Left colon (tissue), 2 donors: ENCODE data around the gene DISP1. TPM values are rescaled to one million over a fixed set of nuclear protein-coding genes. Genes with fewer than 3 reads are reported as not detected.
A peak's percentile ranks its signal among the peaks of the same experiment; 100 is the strongest.

ENCODE experiments used
- ATAC-seq: fragments of 200-7000 bp; cut with Tn5 transposase; one replicate; pipeline ENCODE4 v1.9.1; 2020; ENCODE audit warnings: mild to moderate bottlenecking, moderate library complexity
- DNase-seq, 2 donors: peaks; one replicate each; pipeline ENCODE4 v3.0.0-alpha.2; 2020
- intact Hi-C, 2 donors: fragments of 100-400 bp; cut with DNase I in 1 of 2; cut with micrococcal nuclease in 1 of 2; formaldehyde crosslinking; loops; one replicate each; pipeline versions ENCODE4 v1.11.2 to v1.14.0; 2022; cut with DNase I, micrococcal nuclease
- total RNA-seq, 2 donors: library from RNA; stranded (reverse); fragmentation: NEBNext Ultra II Directional; extraction: Animal tissue kit (Norgen Biotek cat#: 25700); gene quantifications; one replicate each; pipeline ENCODE4 v1.2.1, GENCODE V29; 2021
- donor health status: DM: no; HTN: no; CAD: no.
- donor health status: DM: yes; HTN: yes; CAD: no.

DISP1 gene
- total RNA-seq, 2 donors from 2014 or later, result 1.6 to 4.2 TPM

GRCh38 chr1:222790520-222790919 lies 24.3 kb upstream of the DISP1 start:
- intact Hi-C loops, result loop anchor here in 1 of 2 donors (5.0 kb wide), 1 partner anchor 292 kb away; no protein-coding TSS in a partner anchor
- no peak for DNase-seq
- no peak for ATAC-seq

- DNase-seq, result no peak
- intact Hi-C loops, result loop anchor here in 1 of 2 donors (5.0 kb wide), 1 partner anchor 291 kb away; no protein-coding TSS in a partner anchor
- no peak for ATAC-seq
Measured at GRCh38 chr1:222791006-222791710, 23.7 kb upstream of the DISP1 start.

GRCh38 chr1:222792744-222793143 lies 22.1 kb upstream of the DISP1 start:
- DNase-seq, result no peak
- no peak for ATAC-seq
- intact Hi-C loops, result loop anchor here in 1 of 2 donors (5.0 kb wide), 1 partner anchor 290 kb away; no protein-coding TSS in a partner anchor

GRCh38 chr1:222794656-222795474 lies 20.0 kb upstream of the DISP1 start:
- DNase-seq (no peak), ATAC-seq (peak; percentile 66)
- intact Hi-C loops, result loop anchor here in 1 of 2 donors (5.0 kb wide), 1 partner anchor 287 kb away; no protein-coding TSS in a partner anchor

- ATAC-seq (no peak), DNase-seq (no peak)
- intact Hi-C loops, result no loop called here
Measured at GRCh38 chr1:222798116-222798515, 16.7 kb upstream of the DISP1 start.

GRCh38 chr1:222798975-222799374 lies 15.9 kb upstream of the DISP1 start:
- ATAC-seq, result no peak
- intact Hi-C loops, result no loop called here
- DNase-seq, result no peak

- DNase-seq, result no peak
- no peak for ATAC-seq
- intact Hi-C loops, result no loop called here
Measured at GRCh38 chr1:222801067-222801466, 13.8 kb upstream of the DISP1 start.

GRCh38 chr1:222811671-222812070 lies 3.2 kb upstream of the DISP1 start:
- intact Hi-C loops, result no loop called here
- no peak for DNase-seq
- no peak for ATAC-seq

- intact Hi-C loops, result no loop called here
- ATAC-seq, result no peak
- peak in 1 of 2 donors; percentile 17 for DNase-seq
Measured at GRCh38 chr1:222813866-222814535, 838 bp upstream of the DISP1 start.

- ATAC-seq, result no peak
- DNase-seq, result no peak
- intact Hi-C loops, result no loop called here
Measured at GRCh38 chr1:222815440-222815765, 564 bp downstream of the DISP1 start.

- no peak for DNase-seq
- intact Hi-C loops, result no loop called here
- ATAC-seq, result no peak
Measured at GRCh38 chr1:222817529-222817928, 2.7 kb downstream of the DISP1 start.

GRCh38 chr1:222818171-222818570 lies 3.3 kb downstream of the DISP1 start:
- intact Hi-C loops, result no loop called here
- ATAC-seq, result no peak
- DNase-seq, result no peak

GRCh38 chr1:222820171-222820712 lies 5.4 kb downstream of the DISP1 start:
- intact Hi-C loops, result no loop called here
- no peak for ATAC-seq
- DNase-seq, result no peak

- no peak for ATAC-seq
- intact Hi-C loops, result no loop called here
- no peak for DNase-seq
Measured at GRCh38 chr1:222821239-222821638, 6.4 kb downstream of the DISP1 start.

GRCh38 chr1:222823695-222824094 lies 8.9 kb downstream of the DISP1 start:
- ATAC-seq, result no peak
- no peak for DNase-seq
- intact Hi-C loops, result no loop called here

- DNase-seq (no peak), ATAC-seq (no peak)
- intact Hi-C loops, result no loop called here
Measured at GRCh38 chr1:222824641-222825040, 9.8 kb downstream of the DISP1 start.

GRCh38 chr1:222828939-222829338 lies 14.1 kb downstream of the DISP1 start:
- no peak for DNase-seq
- intact Hi-C loops, result no loop called here
- ATAC-seq, result no peak

GRCh38 chr1:222829868-222830267 lies 15.0 kb downstream of the DISP1 start:
- intact Hi-C loops, result no loop called here
- DNase-seq (no peak), ATAC-seq (no peak)

- intact Hi-C loops, result no loop called here
- DNase-seq, result no peak
- ATAC-seq, result peak; percentile 34
Measured at GRCh38 chr1:222833356-222833876, 18.6 kb downstream of the DISP1 start.
